HG02852 (cell line): ENCODE measurements around the gene NOL4L.

ENCODE experiments used
- ATAC-seq: cut with Tn5 transposase; IDR thresholded peaks from one replicate; pipeline ENCODE4 v1.9.1; 2021; ENCODE audit warnings: mild to moderate bottlenecking, moderate library complexity; ENCODE audit not compliant: unreplicated experiment

Gene NOL4L

GRCh38 chr20:32614303-32614702, 29.2 kb upstream of the NOL4L start:
- ATAC-seq, result no peak

GRCh38 chr20:32613192-32614053, 28.3 kb upstream of the NOL4L start:
- no peak for ATAC-seq

GRCh38 chr20:32612351-32613191, 27.4 kb upstream of the NOL4L start:
- no peak for ATAC-seq

- no peak for ATAC-seq
Observed at GRCh38 chr20:32611868-32612267, 26.7 kb upstream of the NOL4L start.

GRCh38 chr20:32611286-32611685, 26.2 kb upstream of the NOL4L start:
- ATAC-seq, result no peak

- ATAC-seq, result no peak
Observed at GRCh38 chr20:32610472-32611218, 25.5 kb upstream of the NOL4L start.

GRCh38 chr20:32609993-32610392, 24.9 kb upstream of the NOL4L start:
- no peak for ATAC-seq

GRCh38 chr20:32609111-32609773, 24.1 kb upstream of the NOL4L start:
- ATAC-seq, result no peak

GRCh38 chr20:32608664-32609015, 23.5 kb upstream of the NOL4L start:
- no peak for ATAC-seq

GRCh38 chr20:32607727-32608663, 22.9 kb upstream of the NOL4L start:
- no peak for ATAC-seq

- no peak for ATAC-seq
Observed at GRCh38 chr20:32607324-32607723, 22.2 kb upstream of the NOL4L start.

- no peak for ATAC-seq
Observed at GRCh38 chr20:32606790-32607189, 21.7 kb upstream of the NOL4L start.

- ATAC-seq, result no peak
Observed at GRCh38 chr20:32606107-32606506, 21.0 kb upstream of the NOL4L start.

GRCh38 chr20:32605167-32605656, 20.1 kb upstream of the NOL4L start:
- ATAC-seq, result no peak

GRCh38 chr20:32603046-32603726, 18.1 kb upstream of the NOL4L start:
- ATAC-seq, result no peak

- ATAC-seq, result no peak
Observed at GRCh38 chr20:32602273-32602672, 17.1 kb upstream of the NOL4L start.

GRCh38 chr20:32600681-32601237, 15.6 kb upstream of the NOL4L start:
- no peak for ATAC-seq

GRCh38 chr20:32599783-32600340, 14.7 kb upstream of the NOL4L start:
- no peak for ATAC-seq
